WTC11 (cell line): ENCODE data around the gene RPH3AL.

Experiments
- CTCF ChIP-seq: fragments of 200-600 bp; IDR thresholded peaks from 2 replicates; pipeline ENCODE4 v1.8.0; 2022; ENCODE audit warnings: antibody characterized with exemption
- E2F5 ChIP-seq: sonication (generic); formaldehyde crosslinking; IDR thresholded peaks from 2 replicates; pipeline ENCODE4 v1.8.1; 2022; ENCODE audit warnings: mild to moderate bottlenecking, moderate library complexity, missing genetic modification reagents
- ELF4 ChIP-seq: sonication (generic); formaldehyde crosslinking; IDR thresholded peaks from 2 replicates; pipeline ENCODE4 v1.8.1; 2022; ENCODE audit warnings: low read depth, mild to moderate bottlenecking, moderate library complexity, missing genetic modification reagents
- ETV6 ChIP-seq: sonication (generic); formaldehyde crosslinking; IDR thresholded peaks from 2 replicates; pipeline ENCODE4 v1.8.1; 2022; ENCODE audit warnings: mild to moderate bottlenecking, missing genetic modification reagents
- JUN ChIP-seq: sonication (generic); formaldehyde crosslinking; IDR thresholded peaks from 2 replicates; pipeline ENCODE4 v1.8.0; 2023; ENCODE audit warnings: mild to moderate bottlenecking, missing genetic modification reagents
- ZBTB21 ChIP-seq: sonication (generic); formaldehyde crosslinking; IDR thresholded peaks from 2 replicates; pipeline ENCODE4 v1.8.1; 2023; ENCODE audit warnings: mild to moderate bottlenecking, missing genetic modification reagents, borderline replicate concordance

- TF ChIP-seq JUN (CRISPR knock-in tag) (no peak), CTCF (no peak), ETV6 (CRISPR knock-in tag) (no peak), ZBTB21 (CRISPR knock-in tag) (no peak), ELF4 (CRISPR knock-in tag) (no peak), E2F5 (no peak)
Observed at GRCh38 chr17:319266-319665, 33.3 kb downstream of the RPH3AL start.
